Measurements from ENCODE around the gene FASTKD3.

- TF ChIP-seq POLR2A (IDR thresholded peaks at IDR 0.05) (no peak), CTCF (IDR thresholded peaks at IDR 0.05) (no peak), POLR2AphosphoS5 (IDR thresholded peaks at IDR 0.05) (no peak)
Observed at GRCh38 chr5:7824995-7825394, 43.8 kb downstream of the FASTKD3 start.

Measured in transverse colon (tissue), 4 donors.